Neural cell (in vitro differentiated cells): Measurements from ENCODE around the gene CNIH3. TPM values are rescaled to one million over a fixed set of nuclear protein-coding genes. Genes with fewer than 3 reads are reported as not detected.

ENCODE experiments used
- H2AFZ ChIP-seq: fragments of 200-600, 300-800 bp; sonication (generic), shearing (Covaris generic); 2 replicates; pipeline ENCODE4 v1.6.0; 2014; ENCODE audit warnings: low read depth, mild to moderate bottlenecking, antibody characterized with exemption, low read length, moderate library complexity
- H3F3A ChIP-seq: fragments of 200-600 bp; shearing (Covaris generic); 2 replicates; pipeline ENCODE4 v1.6.1; 2016; ENCODE audit warnings: mild to moderate bottlenecking, moderate library complexity, mixed read lengths, antibody characterized with exemption, low read length; ENCODE audit not compliant: insufficient read depth, poor library complexity, severe bottlenecking
- H3K27ac ChIP-seq: fragments of 200-600, 300-800 bp; sonication (generic), shearing (Covaris generic); 2 replicates; pipeline ENCODE4 v1.5.1; 2014; ENCODE audit warnings: mild to moderate bottlenecking, low read length, moderate library complexity
- H3K27me3 ChIP-seq: fragments of 300-800, 200-600 bp; sonication (generic), shearing (Covaris generic); 2 replicates; pipeline ENCODE4 v1.6.0; 2014; ENCODE audit warnings: mild to moderate bottlenecking, low read depth, low read length, moderate library complexity; ENCODE audit not compliant: insufficient read depth
- H3K36me3 ChIP-seq: fragments of 300-800, 200-600 bp; sonication (generic), shearing (Covaris generic); 2 replicates; pipeline ENCODE4 v1.5.1; 2014; ENCODE audit warnings: mild to moderate bottlenecking, antibody characterized with exemption, low read length, moderate library complexity; ENCODE audit not compliant: insufficient read depth
- H3K4me2 ChIP-seq: fragments of 300-800, 200-600 bp; sonication (generic), shearing (Covaris generic); 2 replicates; pipeline ENCODE4 v1.6.0; 2014; ENCODE audit warnings: mild to moderate bottlenecking, low read length
- H3K4me3 ChIP-seq: fragments of 300-800, 200-600 bp; sonication (generic), shearing (Covaris generic); 2 replicates; pipeline ENCODE4 v1.5.1; 2014; ENCODE audit warnings: mild to moderate bottlenecking, low read length, moderate library complexity
- H3K79me2 ChIP-seq: fragments of 200-600 bp; shearing (Covaris generic); replicated peaks from 2 replicates; pipeline ENCODE4 v1.6.0; 2014; ENCODE audit warnings: mild to moderate bottlenecking, low read length, moderate library complexity; ENCODE audit not compliant: insufficient read depth
- H3K9ac ChIP-seq: fragments of 300-800, 200-600 bp; sonication (generic), shearing (Covaris generic); 2 replicates; pipeline ENCODE4 v1.6.1; 2016; ENCODE audit warnings: mild to moderate bottlenecking, low read length, mixed read lengths
- H3K9me2 ChIP-seq: fragments of 200-600 bp; shearing (Covaris generic); 2 replicates; pipeline ENCODE4 v1.6.1; 2016; ENCODE audit warnings: mild to moderate bottlenecking, low read length, mixed read lengths; ENCODE audit not compliant: insufficient read depth
- H3K9me3 ChIP-seq: fragments of 200-600, 300-800 bp; sonication (generic), shearing (Covaris generic); 2 replicates; pipeline ENCODE4 v1.6.1; 2016; ENCODE audit warnings: mild to moderate bottlenecking, mixed run types, low read length, moderate library complexity, mixed read lengths
- H4K20me1 ChIP-seq: fragments of 200-600 bp; shearing (Covaris generic); 2 replicates; pipeline ENCODE4 v1.6.1; 2016; ENCODE audit warnings: mild to moderate bottlenecking, mixed run types; ENCODE audit not compliant: insufficient read depth
- EP300 ChIP-seq: fragments of 450-650 bp; conservative IDR thresholded peaks from 2 replicates; pipeline ENCODE4 v1.6.1; 2014; ENCODE audit warnings: antibody characterized with exemption, mild to moderate bottlenecking, moderate library complexity; ENCODE audit not compliant: poor library complexity, severe bottlenecking
- EZH2 ChIP-seq: fragments of 200-600, 300-800 bp; shearing (Covaris generic), sonication (generic); IDR thresholded peaks from 2 replicates; pipeline ENCODE4 v1.6.1; 2014; ENCODE audit warnings: antibody characterized with exemption, low read length, borderline replicate concordance, mild to moderate bottlenecking; ENCODE audit not compliant: insufficient read depth, poor library complexity, severe bottlenecking
- MXI1 ChIP-seq: fragments of 450-650 bp; conservative IDR thresholded peaks from 2 replicates; pipeline ENCODE4 v1.6.1; 2014; ENCODE audit warnings: antibody characterized with exemption, mild to moderate bottlenecking; ENCODE audit not compliant: poor library complexity, severe bottlenecking
- POLR2AphosphoS5 ChIP-seq: IDR thresholded peaks from 2 replicates; pipeline ENCODE4 v1.6.1; 2012
- RAD21 ChIP-seq: fragments of 450-650 bp; conservative IDR thresholded peaks from 2 replicates; pipeline ENCODE4 v1.6.1; 2014; ENCODE audit warnings: antibody characterized with exemption, mild to moderate bottlenecking, moderate library complexity
- SMC3 ChIP-seq: fragments of 450-650 bp; conservative IDR thresholded peaks from 2 replicates; pipeline ENCODE4 v1.6.1; 2014; ENCODE audit warnings: antibody characterized with exemption, mild to moderate bottlenecking, moderate library complexity; ENCODE audit not compliant: poor library complexity
- TAF1 ChIP-seq: IDR thresholded peaks from 2 replicates; pipeline ENCODE4 v1.6.1; 2012; ENCODE audit warnings: low read depth
- polyA plus RNA-seq: library from polyadenylated mRNA; depleted of rRNA; stranded (reverse); fragments of >200 nt; gene quantifications from 2 replicates; pipeline ENCODE4 v1.2.3, GENCODE V29; 2014
- TF ChIP-seq, protein P1 (sequence below): IDR thresholded peaks from 2 replicates; pipeline ENCODE4 v1.6.1; 2012; ENCODE audit warnings: borderline replicate concordance
- TF ChIP-seq, protein P2 (sequence below): fragments of 450-650 bp; IDR thresholded peaks from 2 replicates; pipeline ENCODE4 v1.5.1; 2014; ENCODE audit warnings: antibody characterized with exemption, mild to moderate bottlenecking, moderate library complexity; ENCODE audit not compliant: poor library complexity, severe bottlenecking

The CNIH3 gene
- polyA plus RNA-seq, 1 donor from 2014 or later: 9.3 TPM

DNA sequence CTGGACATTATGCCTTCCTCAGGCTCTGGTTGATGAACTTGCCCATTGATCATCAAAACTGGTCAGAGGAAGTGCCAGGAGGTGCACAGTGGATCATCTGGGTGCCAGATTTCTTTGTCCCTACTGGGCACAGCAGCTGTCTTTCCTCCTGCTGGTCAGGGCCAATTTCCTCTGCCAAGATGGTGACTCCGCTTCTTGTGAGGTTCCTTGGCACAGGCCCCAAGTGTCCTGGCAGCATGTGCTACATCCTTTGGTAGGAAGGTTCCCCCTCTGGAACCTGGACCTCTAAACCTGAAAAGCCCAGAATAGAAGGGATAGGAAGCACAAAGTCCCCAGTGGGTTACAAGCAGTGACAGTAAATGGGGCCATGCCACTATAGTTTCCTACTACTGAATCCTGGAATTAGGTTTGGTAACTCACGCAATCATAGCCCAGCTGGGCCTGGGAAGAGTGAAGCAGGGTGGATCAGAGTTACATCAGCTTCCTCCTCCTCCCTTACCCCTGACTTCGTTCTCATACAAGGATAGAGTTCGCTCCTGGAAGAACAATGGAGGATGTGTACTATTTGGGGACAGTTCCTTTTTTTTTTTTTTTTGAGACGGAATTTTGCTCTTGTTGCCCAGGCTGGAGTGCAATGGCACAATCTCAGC is 147.1 kb downstream of the CNIH3 start:
- H3K4me2 ChIP-seq: no peak overlapping the region
- TF ChIP-seq SMC3 (no peak), EZH2 (no peak)
- H2AFZ ChIP-seq: no peak overlapping the region
- H3K9me3 ChIP-seq: no peaks in the 10 kb centered on the region
- no peak overlapping the region for H3K27ac ChIP-seq
- H3K79me2 ChIP-seq: no peaks in the 10 kb centered on the region
- no peaks in the 10 kb centered on the region for H3K36me3 ChIP-seq
- H3K4me3 ChIP-seq: no peak overlapping the region
- H3F3A ChIP-seq: no peaks in the 10 kb centered on the region
- no peaks in the 10 kb centered on the region for H4K20me1 ChIP-seq
- no peaks in the 10 kb centered on the region for H3K9me2 ChIP-seq
- no peak overlapping the region for H3K9ac ChIP-seq
- no peaks in the 10 kb centered on the region for H3K27me3 ChIP-seq

DNA sequence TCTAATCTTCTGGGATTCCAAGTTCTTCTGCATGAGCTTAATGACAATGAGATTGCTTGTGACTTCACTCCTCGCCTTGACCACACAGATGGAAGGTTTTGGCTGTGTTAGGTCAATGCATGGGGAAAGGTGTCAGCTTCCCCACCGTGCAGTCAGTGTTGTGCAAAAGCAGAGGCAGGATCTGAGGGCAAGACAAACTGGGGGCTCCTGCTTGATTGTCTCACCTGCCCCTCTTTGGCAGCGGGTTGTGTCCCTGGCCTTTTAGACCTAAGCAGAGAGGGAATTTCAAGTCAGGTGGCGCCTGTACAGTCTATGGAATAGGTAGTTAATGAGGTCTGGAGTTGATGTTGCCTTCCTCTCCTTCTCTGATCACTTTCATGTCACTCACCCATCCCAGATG is 150.1 kb downstream of the CNIH3 start:
- H3K9me2 ChIP-seq: no peaks in the 10 kb centered on the region
- no peak overlapping the region for H3K4me2 ChIP-seq
- no peaks in the 10 kb centered on the region for H3K36me3 ChIP-seq
- no peaks in the 10 kb centered on the region for H3K27me3 ChIP-seq
- no peaks in the 10 kb centered on the region for H3K79me2 ChIP-seq
- TF ChIP-seq SMC3 (no peak), MXI1 (no peak), POLR2AphosphoS5 (no peak), EP300 (no peak), RAD21 (no peak)
- TF ChIP-seq, protein P1, sequence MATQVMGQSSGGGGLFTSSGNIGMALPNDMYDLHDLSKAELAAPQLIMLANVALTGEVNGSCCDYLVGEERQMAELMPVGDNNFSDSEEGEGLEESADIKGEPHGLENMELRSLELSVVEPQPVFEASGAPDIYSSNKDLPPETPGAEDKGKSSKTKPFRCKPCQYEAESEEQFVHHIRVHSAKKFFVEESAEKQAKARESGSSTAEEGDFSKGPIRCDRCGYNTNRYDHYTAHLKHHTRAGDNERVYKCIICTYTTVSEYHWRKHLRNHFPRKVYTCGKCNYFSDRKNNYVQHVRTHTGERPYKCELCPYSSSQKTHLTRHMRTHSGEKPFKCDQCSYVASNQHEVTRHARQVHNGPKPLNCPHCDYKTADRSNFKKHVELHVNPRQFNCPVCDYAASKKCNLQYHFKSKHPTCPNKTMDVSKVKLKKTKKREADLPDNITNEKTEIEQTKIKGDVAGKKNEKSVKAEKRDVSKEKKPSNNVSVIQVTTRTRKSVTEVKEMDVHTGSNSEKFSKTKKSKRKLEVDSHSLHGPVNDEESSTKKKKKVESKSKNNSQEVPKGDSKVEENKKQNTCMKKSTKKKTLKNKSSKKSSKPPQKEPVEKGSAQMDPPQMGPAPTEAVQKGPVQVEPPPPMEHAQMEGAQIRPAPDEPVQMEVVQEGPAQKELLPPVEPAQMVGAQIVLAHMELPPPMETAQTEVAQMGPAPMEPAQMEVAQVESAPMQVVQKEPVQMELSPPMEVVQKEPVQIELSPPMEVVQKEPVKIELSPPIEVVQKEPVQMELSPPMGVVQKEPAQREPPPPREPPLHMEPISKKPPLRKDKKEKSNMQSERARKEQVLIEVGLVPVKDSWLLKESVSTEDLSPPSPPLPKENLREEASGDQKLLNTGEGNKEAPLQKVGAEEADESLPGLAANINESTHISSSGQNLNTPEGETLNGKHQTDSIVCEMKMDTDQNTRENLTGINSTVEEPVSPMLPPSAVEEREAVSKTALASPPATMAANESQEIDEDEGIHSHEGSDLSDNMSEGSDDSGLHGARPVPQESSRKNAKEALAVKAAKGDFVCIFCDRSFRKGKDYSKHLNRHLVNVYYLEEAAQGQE: no peak
- H3K9ac ChIP-seq: no peak overlapping the region
- H3K27ac ChIP-seq: no peak overlapping the region
- H3K4me3 ChIP-seq: no peak overlapping the region
- H2AFZ ChIP-seq: no peak overlapping the region
- H4K20me1 ChIP-seq: no peaks in the 10 kb centered on the region
- H3K9me3 ChIP-seq: no peaks in the 10 kb centered on the region
- no peaks in the 10 kb centered on the region for H3F3A ChIP-seq

DNA sequence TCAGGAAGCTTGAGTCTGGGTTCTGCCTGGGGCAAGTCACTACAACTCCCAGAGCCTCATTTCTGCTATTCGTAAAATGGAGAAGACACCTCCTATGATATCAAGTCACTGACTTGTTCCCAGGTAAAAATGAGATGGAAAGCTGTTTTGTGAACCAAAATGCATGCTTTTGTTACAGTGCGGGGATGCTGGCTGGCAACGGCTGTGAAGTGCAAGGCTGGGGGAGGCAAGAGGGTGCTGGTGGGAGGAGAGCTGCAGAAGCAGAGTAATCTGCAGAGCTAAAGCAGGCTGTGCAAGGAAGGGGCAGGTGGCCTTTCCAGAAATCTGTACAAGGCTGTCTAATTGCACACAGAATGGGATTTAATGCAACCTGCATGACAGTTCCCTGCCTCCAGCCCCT is 150.9 kb downstream of the CNIH3 start:
- Histone ChIP-seq H3K9me2 (no peaks in the 10 kb centered on the region), H3K4me3 (no peak overlapping the region), H3F3A (no peaks in the 10 kb centered on the region), H3K79me2 (no peaks in the 10 kb centered on the region), H3K27ac (no peak overlapping the region), H4K20me1 (no peaks in the 10 kb centered on the region), H3K9me3 (no peaks in the 10 kb centered on the region), H3K36me3 (no peaks in the 10 kb centered on the region), H3K9ac (no peak overlapping the region), H3K27me3 (no peaks in the 10 kb centered on the region), H3K4me2 (no peak overlapping the region), H2AFZ (no peak overlapping the region)
- TF ChIP-seq SMC3 (no peak), POLR2AphosphoS5 (no peak), MXI1 (no peak), TAF1 (no peak), EP300 (no peak), EZH2 (no peak), RAD21 (no peak)
- TF ChIP-seq, protein P2, sequence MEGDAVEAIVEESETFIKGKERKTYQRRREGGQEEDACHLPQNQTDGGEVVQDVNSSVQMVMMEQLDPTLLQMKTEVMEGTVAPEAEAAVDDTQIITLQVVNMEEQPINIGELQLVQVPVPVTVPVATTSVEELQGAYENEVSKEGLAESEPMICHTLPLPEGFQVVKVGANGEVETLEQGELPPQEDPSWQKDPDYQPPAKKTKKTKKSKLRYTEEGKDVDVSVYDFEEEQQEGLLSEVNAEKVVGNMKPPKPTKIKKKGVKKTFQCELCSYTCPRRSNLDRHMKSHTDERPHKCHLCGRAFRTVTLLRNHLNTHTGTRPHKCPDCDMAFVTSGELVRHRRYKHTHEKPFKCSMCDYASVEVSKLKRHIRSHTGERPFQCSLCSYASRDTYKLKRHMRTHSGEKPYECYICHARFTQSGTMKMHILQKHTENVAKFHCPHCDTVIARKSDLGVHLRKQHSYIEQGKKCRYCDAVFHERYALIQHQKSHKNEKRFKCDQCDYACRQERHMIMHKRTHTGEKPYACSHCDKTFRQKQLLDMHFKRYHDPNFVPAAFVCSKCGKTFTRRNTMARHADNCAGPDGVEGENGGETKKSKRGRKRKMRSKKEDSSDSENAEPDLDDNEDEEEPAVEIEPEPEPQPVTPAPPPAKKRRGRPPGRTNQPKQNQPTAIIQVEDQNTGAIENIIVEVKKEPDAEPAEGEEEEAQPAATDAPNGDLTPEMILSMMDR: no peak
- TF ChIP-seq, protein P1: no peak
